Activated CD8-positive, alpha-beta T cell treated with anti-CD3 and anti-CD28 coated beads, Interleukin-2, amount 10 ng/mL, durations not matched to agents 7 days and 5 days (primary cell): ENCODE results near the gene YKT6. TPM values are rescaled to one million over a fixed set of nuclear protein-coding genes. Genes with fewer than 3 reads are reported as not detected.

ENCODE experiments used
- ATAC-seq: fragments of 150-1000 bp; cut with Tn5 transposase; one replicate; pipeline ENCODE4 v1.10.0; 2021; ENCODE audit warnings: moderate library complexity
- CTCF ChIA-PET: fragments of 350-600 bp; sonication (Branson Sonifier 250); formaldehyde crosslinking; loops from one replicate; lab custom pipeline; 2021; ENCODE audit warnings: antibody characterized with exemption; lab: Charles Lee
- POLR2A ChIA-PET: fragments of 350-600 bp; sonication (Branson Sonifier 250); formaldehyde crosslinking; loops from one replicate; lab custom pipeline; 2021; ENCODE audit warnings: antibody characterized with exemption; lab: Charles Lee
- DNase-seq: peaks from one replicate; pipeline ENCODE4 v3.0.0-alpha.2; 2020
- H3K27ac Mint-ChIP-seq: one replicate; pipeline ENCODE4 v1.8.0; 2021; ENCODE audit warnings: mild to moderate bottlenecking, mixed read lengths
- H3K27me3 Mint-ChIP-seq: one replicate; pipeline ENCODE4 v1.8.0; 2021; ENCODE audit warnings: low read depth, mixed read lengths
- H3K36me3 Mint-ChIP-seq: one replicate; pipeline ENCODE4 v1.8.0; 2021; ENCODE audit warnings: low read depth, mixed read lengths
- H3K4me1 Mint-ChIP-seq: one replicate; pipeline ENCODE4 v1.8.0; 2021; ENCODE audit warnings: low read depth, mixed read lengths
- H3K4me3 Mint-ChIP-seq: one replicate; pipeline ENCODE4 v1.8.0; 2021; ENCODE audit warnings: mild to moderate bottlenecking, mixed read lengths
- H3K9me3 Mint-ChIP-seq: one replicate; pipeline ENCODE4 v1.8.0; 2022; ENCODE audit warnings: mixed read lengths; ENCODE audit not compliant: insufficient read depth
- total RNA-seq, 2 experiments: library from RNA; stranded (reverse); gene quantifications; one replicate each; pipeline ENCODE4 v1.2.3, GENCODE V29; 2021

Gene YKT6
- total RNA-seq, 2 experiments from 2014 or later, result 64.5 to 70.2 TPM

GRCh38 chr7:44232396-44232795, 31.6 kb downstream of the YKT6 start:
- CTCF ChIA-PET, result interaction anchor here (1.0 kb wide), 1 partner anchor 32 kb away, joined by 4 read pairs; the partner anchor contains the start of gene YKT6
- POLR2A ChIA-PET, result no interaction called here

GRCh38 chr7:44232901-44233715, 32.3 kb downstream of the YKT6 start:
- DNase-seq, result no peak
- ChIA-PET POLR2A (no interaction called here), CTCF (interaction anchor here (1.0 kb wide), 1 partner anchor 33 kb away, joined by 4 read pairs; the partner anchor contains the start of gene YKT6)
- no peak for ATAC-seq
- Mint-ChIP-seq H3K4me3 (no peak overlapping the region), H3K27me3 (no peaks in the 10 kb centered on the region), H3K36me3 (no peaks in the 10 kb centered on the region), H3K27ac (no peak overlapping the region), H3K9me3 (no peaks in the 10 kb centered on the region), H3K4me1 (no peaks in the 10 kb centered on the region)

More at GRCh38 chr7:44232396-44232795, 31.6 kb downstream of the YKT6 start:
- no peaks in the 10 kb centered on the region for H3K9me3 Mint-ChIP-seq
- DNase-seq (no peak), ATAC-seq (no peak)
- no peaks in the 10 kb centered on the region for H3K4me1 Mint-ChIP-seq
- no peaks in the 10 kb centered on the region for H3K27me3 Mint-ChIP-seq
- H3K4me3 Mint-ChIP-seq, result no peak overlapping the region
- no peak overlapping the region for H3K27ac Mint-ChIP-seq
- H3K36me3 Mint-ChIP-seq, result no peaks in the 10 kb centered on the region

- Mint-ChIP-seq H3K4me3 (no peak overlapping the region), H3K4me1 (no peaks in the 10 kb centered on the region), H3K27me3 (no peaks in the 10 kb centered on the region), H3K9me3 (no peaks in the 10 kb centered on the region), H3K36me3 (no peaks in the 10 kb centered on the region), H3K27ac (no peak overlapping the region)
- ATAC-seq (no peak), DNase-seq (no peak)
- ChIA-PET POLR2A (no interaction called here), CTCF (no interaction called here)
These were observed 34.3 kb downstream of the YKT6 start for GRCh38 chr7:44235066-44235465.

GRCh38 chr7:44235582-44236332, 35.0 kb downstream of the YKT6 start:
- Mint-ChIP-seq H3K27me3 (no peaks in the 10 kb centered on the region), H3K36me3 (no peaks in the 10 kb centered on the region), H3K9me3 (no peaks in the 10 kb centered on the region), H3K27ac (no peak overlapping the region), H3K4me1 (peaks cover 2% of the 10 kb centered on the region), H3K4me3 (no peak overlapping the region)
- no peak for DNase-seq
- POLR2A ChIA-PET, result no interaction called here
- ATAC-seq, result no peak
- CTCF ChIA-PET, result interaction anchor here (1.4 kb wide), 1 partner anchor 330 kb away, joined by 4 read pairs; no protein-coding TSS in a partner anchor

GRCh38 chr7:44236333-44236728, 35.6 kb downstream of the YKT6 start:
- ChIA-PET CTCF (interaction anchor here (1.4 kb wide), 1 partner anchor 329 kb away, joined by 4 read pairs; no protein-coding TSS in a partner anchor), POLR2A (no interaction called here)
- Mint-ChIP-seq H3K9me3 (no peaks in the 10 kb centered on the region), H3K36me3 (no peaks in the 10 kb centered on the region), H3K27me3 (no peaks in the 10 kb centered on the region), H3K4me3 (no peak overlapping the region), H3K27ac (no peak overlapping the region), H3K4me1 (peaks cover 6% of the 10 kb centered on the region)
- ATAC-seq, result no peak
- DNase-seq, result no peak

GRCh38 chr7:44237696-44238095, 36.9 kb downstream of the YKT6 start:
- ATAC-seq (no peak), DNase-seq (no peak)
- no peak overlapping the region for H3K27ac Mint-ChIP-seq
- CTCF ChIA-PET, result no interaction called here
- H3K36me3 Mint-ChIP-seq, result no peaks in the 10 kb centered on the region
- no peaks in the 10 kb centered on the region for H3K9me3 Mint-ChIP-seq
- H3K4me3 Mint-ChIP-seq, result no peak overlapping the region
- POLR2A ChIA-PET, result no interaction called here
- no peaks in the 10 kb centered on the region for H3K27me3 Mint-ChIP-seq
- H3K4me1 Mint-ChIP-seq, result peaks cover 6% of the 10 kb centered on the region

- no peaks in the 10 kb centered on the region for H3K36me3 Mint-ChIP-seq
- H3K4me3 Mint-ChIP-seq, result no peak overlapping the region
- peaks cover 6% of the 10 kb centered on the region for H3K4me1 Mint-ChIP-seq
- H3K9me3 Mint-ChIP-seq, result no peaks in the 10 kb centered on the region
- DNase-seq (no peak), ATAC-seq (no peak)
- no peaks in the 10 kb centered on the region for H3K27me3 Mint-ChIP-seq
- POLR2A ChIA-PET, result no interaction called here
- CTCF ChIA-PET, result no interaction called here
- no peak overlapping the region for H3K27ac Mint-ChIP-seq
These were observed 37.4 kb downstream of the YKT6 start for GRCh38 chr7:44238116-44238695.

GRCh38 chr7:44239361-44239760, 38.6 kb downstream of the YKT6 start:
- no peak for DNase-seq
- no peak for ATAC-seq
- Mint-ChIP-seq H3K27ac (no peak overlapping the region), H3K4me3 (no peak overlapping the region), H3K4me1 (peaks cover 6% of the 10 kb centered on the region), H3K36me3 (no peaks in the 10 kb centered on the region), H3K9me3 (no peaks in the 10 kb centered on the region), H3K27me3 (no peaks in the 10 kb centered on the region)
- ChIA-PET CTCF (interaction anchor here (2.3 kb wide), 1 partner anchor 333 kb away, joined by 11 read pairs; no protein-coding TSS in a partner anchor), POLR2A (no interaction called here)

GRCh38 chr7:44240376-44240775, 39.6 kb downstream of the YKT6 start:
- DNase-seq, result no peak
- no peak for ATAC-seq
- ChIA-PET POLR2A (interaction anchor here (1.4 kb wide), 1 partner anchor 17 kb away, joined by 4 read pairs; no protein-coding TSS in a partner anchor), CTCF (interaction anchor here (0.5 to 2.9 kb wide), 27 partner anchors 11 to 341 kb away, joined by 3 to 43 read pairs (median 4); partner anchors contain the start of genes TMED4 and YKT6)
- no peak overlapping the region for H3K4me3 Mint-ChIP-seq
- H3K9me3 Mint-ChIP-seq, result no peaks in the 10 kb centered on the region
- H3K27ac Mint-ChIP-seq, result no peak overlapping the region
- H3K27me3 Mint-ChIP-seq, result no peaks in the 10 kb centered on the region
- H3K4me1 Mint-ChIP-seq, result peaks cover 6% of the 10 kb centered on the region
- no peaks in the 10 kb centered on the region for H3K36me3 Mint-ChIP-seq

- ATAC-seq (peak; percentile 87), DNase-seq (peak; percentile 77)
- no peaks in the 10 kb centered on the region for H3K9me3 Mint-ChIP-seq
- H3K27me3 Mint-ChIP-seq, result no peaks in the 10 kb centered on the region
- H3K4me3 Mint-ChIP-seq, result peak overlapping the region; percentile 18
- POLR2A ChIA-PET, result interaction anchor here (0.5 to 1.4 kb wide), 2 partner anchors 16 to 29 kb away, joined by 3 to 4 read pairs; no protein-coding TSS in a partner anchor
- no peaks in the 10 kb centered on the region for H3K36me3 Mint-ChIP-seq
- peak overlapping the region; percentile 75 for H3K27ac Mint-ChIP-seq
- peaks cover 6% of the 10 kb centered on the region for H3K4me1 Mint-ChIP-seq
- CTCF ChIA-PET, result interaction anchor here (0.5 to 2.9 kb wide), 30 partner anchors 10 to 605 kb away, joined by 3 to 43 read pairs (median 4); partner anchors contain the start of genes TMED4 and YKT6
These were observed 40.3 kb downstream of the YKT6 start for GRCh38 chr7:44240983-44241510.

- no peak for ATAC-seq
- H3K36me3 Mint-ChIP-seq, result no peaks in the 10 kb centered on the region
- H3K27ac Mint-ChIP-seq, result no peak overlapping the region
- DNase-seq, result no peak
- H3K9me3 Mint-ChIP-seq, result no peaks in the 10 kb centered on the region
- peaks cover 6% of the 10 kb centered on the region for H3K4me1 Mint-ChIP-seq
- ChIA-PET POLR2A (no interaction called here), CTCF (interaction anchor here (0.9 to 2.9 kb wide), 5 partner anchors 17 to 323 kb away, joined by 3 to 43 read pairs (median 19); no protein-coding TSS in a partner anchor)
- H3K27me3 Mint-ChIP-seq, result no peaks in the 10 kb centered on the region
- H3K4me3 Mint-ChIP-seq, result no peak overlapping the region
These were observed 41.3 kb downstream of the YKT6 start for GRCh38 chr7:44242091-44242490.
